DND-41 (cell line): ENCODE data around the gene PHACTR3.

Experiments used
- CTCF ChIP-seq: IDR thresholded peaks from 2 replicates; pipeline ENCODE4 v1.5.1; 2012; ENCODE audit warnings: borderline replicate concordance, low read length, moderate library complexity, mild to moderate bottlenecking; ENCODE audit not compliant: poor library complexity, severe bottlenecking; ENCODE audit errors: extremely low read depth
- EZH2 ChIP-seq: IDR thresholded peaks from 3 replicates; pipeline ENCODE4 v1.6.1; 2012; ENCODE audit warnings: borderline replicate concordance, low read depth, mild to moderate bottlenecking, moderate library complexity, low read length, inconsistent platforms; ENCODE audit not compliant: severe bottlenecking

GRCh38 chr20:59572515-59572914, 31.8 kb upstream of the PHACTR3 start:
- no peak for TF ChIP-seq CTCF
- TF ChIP-seq EZH2 = no peak
